GM18907 (cell line): ENCODE data around the gene SFT2D2.

Experiments used
- ATAC-seq: cut with Tn5 transposase; IDR thresholded peaks from one replicate; pipeline ENCODE4 v1.9.1; 2021; ENCODE audit warnings: mild to moderate bottlenecking, moderate library complexity; ENCODE audit not compliant: unreplicated experiment

Gene SFT2D2

GRCh38 chr1:168263130-168263529 lies 37.3 kb downstream of the SFT2D2 start:
- ATAC-seq: no peak

GRCh38 chr1:168264296-168264695 lies 38.5 kb downstream of the SFT2D2 start:
- ATAC-seq: no peak

- no peak for ATAC-seq
These were observed 39.8 kb downstream of the SFT2D2 start for GRCh38 chr1:168265596-168265995.

GRCh38 chr1:168266644-168267186 lies 40.9 kb downstream of the SFT2D2 start:
- no peak for ATAC-seq

GRCh38 chr1:168271636-168272035 lies 45.8 kb downstream of the SFT2D2 start:
- no peak for ATAC-seq

- ATAC-seq: no peak
These were observed 47.8 kb downstream of the SFT2D2 start for GRCh38 chr1:168273575-168273974.

- no peak for ATAC-seq
These were observed 53.4 kb downstream of the SFT2D2 start for GRCh38 chr1:168279253-168279652.

GRCh38 chr1:168280296-168280927 lies 54.6 kb downstream of the SFT2D2 start, which contains the start of gene TBX19:
TBX19 (plus strand) TSS chr1:168280877; CDS start chr1:168281091, 214 bp downstream.
- ATAC-seq: no peak

GRCh38 chr1:168281603-168282325 lies 56.0 kb downstream of the SFT2D2 start:
- ATAC-seq: no peak

GRCh38 chr1:168285521-168285790 lies 59.7 kb downstream of the SFT2D2 start:
- no peak for ATAC-seq

GRCh38 chr1:168285971-168286927 lies 60.4 kb downstream of the SFT2D2 start:
- no peak for ATAC-seq

GRCh38 chr1:168287237-168287664 lies 61.4 kb downstream of the SFT2D2 start:
- ATAC-seq: no peak

GRCh38 chr1:168288311-168289052 lies 62.7 kb downstream of the SFT2D2 start:
- no peak for ATAC-seq

GRCh38 chr1:168291222-168291837 lies 65.5 kb downstream of the SFT2D2 start:
- no peak for ATAC-seq

GRCh38 chr1:168293356-168293755 lies 67.6 kb downstream of the SFT2D2 start:
- ATAC-seq: no peak

GRCh38 chr1:168295411-168296114 lies 69.8 kb downstream of the SFT2D2 start:
- ATAC-seq: no peak

- no peak for ATAC-seq
These were observed 71.4 kb downstream of the SFT2D2 start for GRCh38 chr1:168297019-168297730.

- ATAC-seq: no peak
These were observed 72.6 kb downstream of the SFT2D2 start for GRCh38 chr1:168298446-168298845.

GRCh38 chr1:168300626-168301025 lies 74.8 kb downstream of the SFT2D2 start:
- no peak for ATAC-seq
